Left ventricle myocardium superior (tissue), 1 donor: Measurements from ENCODE around the gene STX7. TPM values are rescaled to one million over a fixed set of nuclear protein-coding genes. Genes with fewer than 3 reads are reported as not detected.
"Not testable (repeated sequence)": the region's sequence is repeated elsewhere in the genome, so short reads cannot be mapped to it uniquely, and the experiment has no call there.

Experiments used
- ATAC-seq: fragments of 200-7000 bp; cut with Tn5 transposase; one replicate; pipeline ENCODE4 v1.9.1; 2020; ENCODE audit warnings: mild to moderate bottlenecking, moderate library complexity
- DNase-seq: peaks from one replicate; pipeline ENCODE4 v3.0.0-alpha.2; 2020
- intact Hi-C: fragments of 100-400 bp; cut with micrococcal nuclease; formaldehyde crosslinking; loops from one replicate; pipeline ENCODE4 v1.11.0; 2022
- long read RNA-seq: library from polyadenylated mRNA; unstranded; transcript quantifications from one replicate; pipeline ENCODE4 v2.0.0, GENCODE V29; 2021
- total RNA-seq: library from RNA; stranded (reverse); fragmentation: NEBNext Ultra II Directional; extraction: Animal tissue kit (Norgen Biotek cat#: 25700); gene quantifications from one replicate; pipeline ENCODE4 v1.2.1, GENCODE V29; 2021
- donor health status: DM: no; HTN: yes; CAD: no; lungs with severe emphysema.

STX7 gene, protein sequence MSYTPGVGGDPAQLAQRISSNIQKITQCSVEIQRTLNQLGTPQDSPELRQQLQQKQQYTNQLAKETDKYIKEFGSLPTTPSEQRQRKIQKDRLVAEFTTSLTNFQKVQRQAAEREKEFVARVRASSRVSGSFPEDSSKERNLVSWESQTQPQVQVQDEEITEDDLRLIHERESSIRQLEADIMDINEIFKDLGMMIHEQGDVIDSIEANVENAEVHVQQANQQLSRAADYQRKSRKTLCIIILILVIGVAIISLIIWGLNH
- total RNA-seq = 59.0 TPM
- long read RNA-seq, full-length matches to known transcripts = 78 of 100 reads
- long read RNA-seq, partial matches to known transcripts = 4 of 100 reads
- long read RNA-seq, other reads (novel, unspliced or antisense) = 18 of 100 reads

DNA sequence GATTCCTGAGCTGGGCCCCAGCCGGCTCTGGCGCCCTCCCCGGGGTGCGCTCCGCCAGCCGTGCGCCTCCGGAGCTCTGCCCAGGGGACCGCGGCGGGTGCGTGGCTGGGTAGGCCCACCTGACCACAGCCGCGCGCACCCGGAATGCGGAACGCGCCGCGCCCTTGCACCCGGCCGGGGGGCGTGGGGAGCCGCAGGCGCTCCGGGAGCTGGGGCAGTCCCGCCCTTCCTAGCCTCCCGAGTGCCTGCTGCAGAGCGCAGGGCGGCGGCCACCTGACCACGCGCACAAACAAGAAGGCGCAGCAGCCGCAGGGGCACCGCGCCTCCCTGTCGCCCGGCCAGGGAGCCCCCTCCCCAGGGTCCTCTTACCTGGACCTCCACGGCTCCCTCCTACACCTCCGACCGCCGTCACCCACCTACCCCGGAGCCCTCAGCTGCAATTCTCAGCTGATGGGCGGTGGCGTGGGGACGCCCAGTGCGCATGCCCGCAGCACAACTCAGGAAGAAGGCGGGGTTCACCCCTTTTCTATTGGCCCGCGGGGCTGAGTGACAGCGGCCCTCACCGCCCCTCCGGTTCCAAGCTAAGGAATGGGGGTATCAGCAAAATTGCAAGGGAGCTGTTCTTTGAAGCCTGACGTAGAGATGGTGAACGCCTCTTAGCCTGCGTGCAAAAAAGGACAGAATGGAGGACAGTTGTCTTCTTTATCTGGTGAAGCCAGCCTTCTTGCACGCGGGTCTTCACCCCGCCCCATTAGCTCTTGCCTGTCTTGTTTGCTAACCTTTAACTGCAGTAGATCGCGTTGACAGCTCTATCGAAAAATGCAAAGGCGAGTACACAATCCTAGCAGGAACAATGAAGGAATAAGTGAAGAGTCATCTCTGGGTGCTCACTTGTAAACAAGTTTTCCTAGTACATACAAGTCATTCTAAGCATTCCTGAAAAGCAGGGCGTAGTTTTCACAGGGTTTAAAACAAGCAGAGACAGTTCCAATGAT lies at the start of gene STX7:
STX7 (minus strand) TSS at position 479 of the 995 bp plus-strand sequence. CDS start 9,586 bp downstream, outside the sequence.
- intact Hi-C loops = no loop called here
- DNase-seq (peak; percentile 93), ATAC-seq (peak; percentile 99)

- ATAC-seq = not testable (repeated sequence)
These were observed 47.2 kb upstream of the STX7 start for GRCh38 chr6:132560087-132560486.

DNA sequence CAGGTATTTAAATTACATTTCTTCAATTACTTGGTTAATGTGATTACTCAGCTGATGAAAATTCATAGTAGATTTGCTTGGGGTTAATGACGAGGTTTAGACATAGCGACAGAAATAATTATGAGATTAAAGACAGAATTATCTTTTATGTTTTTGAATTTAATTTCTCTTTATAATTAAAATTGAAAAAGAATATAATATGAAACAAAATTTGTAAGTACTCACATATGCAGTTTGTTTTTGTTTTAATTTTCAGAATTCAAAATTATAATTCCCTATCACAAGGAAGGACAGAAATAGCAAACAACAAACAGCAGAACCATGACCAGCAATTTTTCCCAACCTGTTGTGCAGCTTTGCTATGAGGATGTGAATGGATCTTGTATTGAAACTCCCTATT lies 39.5 kb upstream of the STX7 start, which contains the start of gene TAAR8:
TAAR8 (plus strand) TSS at position 301 of the 400 bp plus-strand sequence; CDS start at position 322, 21 bp downstream.
- no peak for ATAC-seq
- no peak for DNase-seq
- intact Hi-C loops = no loop called here

More at GRCh38 chr6:132560087-132560486, 47.2 kb upstream of the STX7 start:
- intact Hi-C loops, DNase-seq: not testable (repeated sequence)

- intact Hi-C loops = no loop called here
- no peak for DNase-seq
- no peak for ATAC-seq
These were observed 38.3 kb upstream of the STX7 start for GRCh38 chr6:132551214-132551613.

GRCh38 chr6:132548746-132549463 lies 36.0 kb upstream of the STX7 start:
- ATAC-seq (no peak), DNase-seq (no peak)
- intact Hi-C loops = no loop called here

- DNase-seq = no peak
- no peak for ATAC-seq
- intact Hi-C loops = no loop called here
These were observed 31.9 kb upstream of the STX7 start for GRCh38 chr6:132544826-132545225.

DNA sequence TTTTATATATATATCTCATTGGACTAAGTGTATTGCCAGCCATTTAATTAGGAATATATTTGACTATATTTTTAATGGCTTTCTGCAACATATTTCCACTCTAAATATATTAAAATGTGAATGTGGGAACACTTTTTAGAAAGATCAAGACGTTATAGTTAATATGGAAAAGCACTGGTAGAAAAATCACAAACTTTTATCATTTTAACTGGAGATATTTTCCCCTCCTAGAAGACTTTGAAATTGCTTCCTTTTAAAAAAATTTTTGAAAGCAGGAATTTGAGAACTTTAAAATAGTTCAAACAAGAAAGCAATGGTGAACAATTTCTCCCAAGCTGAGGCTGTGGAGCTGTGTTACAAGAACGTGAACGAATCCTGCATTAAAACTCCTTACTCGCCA lies 25.1 kb upstream of the STX7 start, which contains the start of gene TAAR9:
TAAR9 (plus strand) TSS at position 301 of the 400 bp plus-strand sequence; CDS start at position 314, 13 bp downstream.
- intact Hi-C loops = no loop called here
- DNase-seq (no peak), ATAC-seq (no peak)

DNA sequence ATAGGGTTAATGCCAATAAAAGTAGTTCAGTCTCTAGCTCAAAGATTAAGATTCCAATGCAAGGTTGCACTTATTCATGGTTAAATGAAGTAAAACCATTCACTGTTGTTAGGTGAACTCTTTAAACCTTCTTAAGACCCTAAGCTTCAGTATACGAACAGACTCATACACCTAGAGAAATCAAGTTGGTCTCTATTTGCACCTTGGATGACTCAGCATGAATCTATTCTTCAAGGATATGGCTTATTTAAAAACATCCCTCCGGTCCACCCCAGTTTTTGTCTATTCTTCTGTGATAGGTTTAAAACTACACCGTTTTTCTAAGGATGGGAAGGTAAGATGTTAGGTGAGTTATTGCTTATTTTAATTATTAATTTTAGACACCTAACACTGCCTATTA lies 24.2 kb upstream of the STX7 start:
- ATAC-seq (no peak), DNase-seq (no peak)
- intact Hi-C loops = no loop called here

- intact Hi-C loops, ATAC-seq, DNase-seq: not testable (repeated sequence)
These were observed 21.6 kb upstream of the STX7 start for GRCh38 chr6:132534546-132534945.

GRCh38 chr6:132530293-132530974 lies 17.5 kb upstream of the STX7 start:
- no peak for DNase-seq
- intact Hi-C loops = no loop called here
- peak; percentile 65 for ATAC-seq

GRCh38 chr6:132527791-132528190 lies 14.9 kb upstream of the STX7 start:
- ATAC-seq = no peak
- intact Hi-C loops = no loop called here
- no peak for DNase-seq

GRCh38 chr6:132526461-132526860 lies 13.5 kb upstream of the STX7 start:
- DNase-seq (no peak), ATAC-seq (no peak)
- intact Hi-C loops = no loop called here

DNA sequence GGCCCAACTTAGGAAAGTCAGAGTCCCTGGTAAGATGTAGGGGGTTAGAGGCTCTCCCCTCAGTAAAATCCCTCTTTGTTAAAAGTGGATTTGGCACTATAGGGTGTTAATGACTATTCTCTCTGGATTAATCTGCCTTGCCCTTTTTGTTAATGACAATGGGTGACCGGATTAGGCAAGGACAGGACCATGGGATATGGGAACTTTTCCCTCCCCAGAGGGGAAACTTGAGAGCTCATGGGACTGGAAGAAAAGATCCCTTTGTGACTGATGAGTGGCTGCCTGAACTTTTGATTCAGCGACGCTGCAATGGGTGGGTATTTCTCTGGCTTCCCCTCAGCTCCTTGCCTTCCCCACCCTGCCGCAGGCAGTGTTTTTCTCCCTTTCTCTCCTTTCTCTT lies 12.9 kb upstream of the STX7 start:
- ATAC-seq = no peak
- DNase-seq = no peak
- intact Hi-C loops = no loop called here

DNA sequence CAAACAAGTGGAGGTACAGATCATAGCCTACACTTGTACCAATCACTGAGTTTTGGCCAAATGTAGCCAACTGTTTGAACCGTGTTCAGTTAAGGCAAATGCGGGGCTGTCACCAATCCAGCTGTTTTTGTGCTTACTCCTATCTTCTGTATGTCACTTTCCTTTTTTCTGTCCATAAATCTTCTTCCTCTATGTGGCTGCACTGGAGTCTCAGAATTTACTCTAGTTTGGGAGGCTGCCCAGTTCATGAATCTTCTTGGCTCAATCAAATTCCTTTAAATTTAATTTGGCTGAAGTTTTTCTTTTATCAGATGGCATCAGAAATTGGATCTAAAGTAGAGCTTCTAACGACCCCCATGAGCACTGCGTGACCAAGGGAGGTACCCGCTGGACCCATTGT lies 11.7 kb upstream of the STX7 start:
- intact Hi-C loops = no loop called here
- ATAC-seq (no peak), DNase-seq (no peak)

DNA sequence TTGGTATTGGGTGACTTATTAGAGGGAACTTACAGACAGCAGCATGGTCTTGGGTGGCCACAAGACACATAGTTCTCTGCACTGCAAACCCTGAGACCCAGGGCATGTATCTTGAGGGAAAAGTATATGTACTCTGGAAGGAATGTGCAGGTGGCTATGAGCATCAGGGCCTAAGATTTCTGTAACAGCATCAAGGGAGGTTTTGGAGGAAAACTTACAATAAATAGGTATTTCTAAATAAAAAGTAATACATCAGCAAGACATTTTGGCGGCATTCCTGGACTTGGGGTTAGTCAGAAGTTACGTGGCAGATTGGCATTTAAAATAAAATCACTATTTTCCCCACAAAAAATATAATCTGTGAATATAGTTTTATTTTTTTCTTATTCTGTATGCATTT lies 8.0 kb upstream of the STX7 start:
- no peak for ATAC-seq
- intact Hi-C loops = no loop called here
- no peak for DNase-seq

DNA sequence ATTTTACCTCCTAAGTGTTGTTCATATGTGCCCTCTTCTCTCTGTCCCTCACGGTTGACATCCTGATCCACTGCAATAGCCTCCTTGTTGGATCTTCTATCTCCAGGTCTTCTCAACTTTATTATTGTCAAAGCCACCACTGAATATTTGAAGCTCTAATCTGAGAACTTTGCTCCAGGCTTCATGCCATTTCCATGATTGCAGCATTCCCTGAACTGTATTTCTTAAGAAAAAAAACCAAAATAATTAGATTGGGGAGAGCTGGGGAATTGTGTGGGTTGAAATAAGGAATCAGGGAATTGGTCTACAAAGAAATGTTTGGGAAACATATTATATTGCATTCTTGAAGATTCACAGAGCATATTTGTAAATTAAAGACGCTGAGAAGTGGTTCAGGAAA lies 2.5 kb upstream of the STX7 start:
- DNase-seq (no peak), ATAC-seq (no peak)
- intact Hi-C loops = no loop called here

DNA sequence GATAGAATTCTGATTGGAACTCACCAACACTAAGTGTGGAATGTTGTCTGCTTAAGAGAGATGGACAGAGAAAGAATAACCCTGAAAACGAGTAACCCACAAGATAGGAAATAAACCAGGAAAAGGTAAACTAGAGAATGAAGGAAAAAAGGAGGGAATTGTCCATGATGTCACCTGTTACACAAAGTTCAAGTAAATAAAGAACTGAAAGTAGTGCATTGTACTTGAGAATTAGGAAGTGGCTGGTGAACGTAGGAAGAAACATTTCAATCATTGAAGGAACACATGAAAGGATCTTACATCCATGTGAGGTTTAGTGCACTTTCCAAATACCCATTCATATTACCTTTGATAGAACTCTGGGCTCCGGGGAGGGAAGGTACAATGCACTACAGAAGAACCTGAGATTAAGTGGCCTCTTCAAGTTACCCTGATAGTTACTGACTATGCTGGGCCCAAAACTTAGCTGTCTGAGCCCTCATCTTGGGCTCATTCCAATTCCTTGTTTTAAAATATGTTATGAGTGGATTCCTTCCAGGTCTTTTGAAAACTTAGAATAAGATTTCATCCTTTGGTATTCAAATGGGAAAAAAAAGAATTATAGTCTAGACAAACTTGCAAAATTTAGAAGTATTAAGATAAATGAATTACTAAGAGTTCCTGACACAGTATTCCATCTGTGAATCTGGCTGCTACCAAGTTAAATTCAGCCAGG lies 1.1 kb upstream of the STX7 start:
- no peak for ATAC-seq
- intact Hi-C loops = no loop called here
- no peak for DNase-seq

GRCh38 chr6:132512342-132512637 lies 626 bp downstream of the STX7 start:
- intact Hi-C loops = no loop called here
- ATAC-seq (no peak), DNase-seq (no peak)
